Measurements from ENCODE around the gene IBSP. TPM values are rescaled to one million over a fixed set of nuclear protein-coding genes. Genes with fewer than 3 reads are reported as not detected.
A peak's percentile ranks its signal among the peaks of the same experiment; 100 is the strongest.

Gene IBSP
- total RNA-seq, 2 donors from 2014 or later: not detected

- Histone ChIP-seq H3K9me3 (no peaks in the 10 kb centered on the region), H3K36me3 (no peaks in the 10 kb centered on the region), H3K4me3 (no peak overlapping the region), H3K27ac (no peak overlapping the region), H3K4me1 (peaks cover 0 to 14% of the 10 kb centered on the region in 2 donors), H3K27me3 (no peaks in the 10 kb centered on the region)
- TF ChIP-seq, protein P1, sequence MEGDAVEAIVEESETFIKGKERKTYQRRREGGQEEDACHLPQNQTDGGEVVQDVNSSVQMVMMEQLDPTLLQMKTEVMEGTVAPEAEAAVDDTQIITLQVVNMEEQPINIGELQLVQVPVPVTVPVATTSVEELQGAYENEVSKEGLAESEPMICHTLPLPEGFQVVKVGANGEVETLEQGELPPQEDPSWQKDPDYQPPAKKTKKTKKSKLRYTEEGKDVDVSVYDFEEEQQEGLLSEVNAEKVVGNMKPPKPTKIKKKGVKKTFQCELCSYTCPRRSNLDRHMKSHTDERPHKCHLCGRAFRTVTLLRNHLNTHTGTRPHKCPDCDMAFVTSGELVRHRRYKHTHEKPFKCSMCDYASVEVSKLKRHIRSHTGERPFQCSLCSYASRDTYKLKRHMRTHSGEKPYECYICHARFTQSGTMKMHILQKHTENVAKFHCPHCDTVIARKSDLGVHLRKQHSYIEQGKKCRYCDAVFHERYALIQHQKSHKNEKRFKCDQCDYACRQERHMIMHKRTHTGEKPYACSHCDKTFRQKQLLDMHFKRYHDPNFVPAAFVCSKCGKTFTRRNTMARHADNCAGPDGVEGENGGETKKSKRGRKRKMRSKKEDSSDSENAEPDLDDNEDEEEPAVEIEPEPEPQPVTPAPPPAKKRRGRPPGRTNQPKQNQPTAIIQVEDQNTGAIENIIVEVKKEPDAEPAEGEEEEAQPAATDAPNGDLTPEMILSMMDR (IDR thresholded peaks at IDR 0.05): peak; percentile 76 to 86
- DNase-seq (ENCODE audit: low spot score): peak; percentile 69
Measured at GRCh38 chr4:87838890-87839591, 39.7 kb downstream of the IBSP start.

DNA sequence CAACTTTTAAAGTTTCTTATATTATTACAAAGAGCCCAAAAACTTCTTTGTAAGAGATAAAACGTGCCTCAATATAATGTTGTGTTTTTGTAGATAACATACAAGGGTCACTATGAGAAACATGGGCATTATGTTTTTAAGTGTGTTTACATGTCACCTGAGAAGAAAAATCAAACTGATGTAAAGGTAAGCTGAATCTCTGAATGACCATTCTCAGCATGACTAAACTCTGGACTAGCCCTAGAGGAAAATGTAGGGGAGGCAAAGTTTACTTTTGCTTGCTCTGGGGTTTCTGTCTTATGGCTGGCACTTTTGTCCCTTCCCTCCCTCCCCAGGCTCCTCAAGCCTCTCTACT, 40.2 kb downstream of the IBSP start:
- DNase-seq (ENCODE audit: low spot score): no peak
- Histone ChIP-seq H3K27ac (no peak overlapping the region), H3K36me3 (no peaks in the 10 kb centered on the region), H3K4me1 (peaks cover 0 to 17% of the 10 kb centered on the region in 2 donors), H3K9me3 (no peaks in the 10 kb centered on the region), H3K4me3 (no peak overlapping the region), H3K27me3 (no peaks in the 10 kb centered on the region)
- TF ChIP-seq, protein P1 (IDR thresholded peaks at IDR 0.05): no peak

DNA sequence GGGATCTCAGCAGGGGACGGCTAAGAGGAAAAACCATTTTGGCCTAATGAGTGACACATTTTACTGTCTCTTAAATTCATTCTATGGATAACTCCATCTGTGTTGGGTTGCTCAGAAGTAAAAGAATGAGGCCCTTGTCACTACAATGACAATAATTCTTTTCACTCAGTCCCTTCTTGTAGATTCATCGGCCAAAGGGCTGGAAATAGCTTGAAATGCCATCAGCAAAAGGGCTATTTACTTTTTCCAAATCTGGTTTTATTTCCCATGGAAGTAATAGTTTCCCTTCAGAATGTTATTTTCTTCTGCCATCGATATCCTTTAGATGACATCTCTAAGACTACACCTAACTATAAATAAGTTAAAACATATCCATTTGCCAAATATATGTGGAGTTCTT, 40.8 kb downstream of the IBSP start:
- Histone ChIP-seq H3K36me3 (no peaks in the 10 kb centered on the region), H3K27ac (no peak overlapping the region), H3K4me1 (peaks cover 0 to 17% of the 10 kb centered on the region in 2 donors), H3K9me3 (no peaks in the 10 kb centered on the region), H3K27me3 (no peaks in the 10 kb centered on the region), H3K4me3 (no peak overlapping the region)
- no peak for DNase-seq (ENCODE audit: low spot score)
- TF ChIP-seq, protein P1 (IDR thresholded peaks at IDR 0.05): no peak

DNA sequence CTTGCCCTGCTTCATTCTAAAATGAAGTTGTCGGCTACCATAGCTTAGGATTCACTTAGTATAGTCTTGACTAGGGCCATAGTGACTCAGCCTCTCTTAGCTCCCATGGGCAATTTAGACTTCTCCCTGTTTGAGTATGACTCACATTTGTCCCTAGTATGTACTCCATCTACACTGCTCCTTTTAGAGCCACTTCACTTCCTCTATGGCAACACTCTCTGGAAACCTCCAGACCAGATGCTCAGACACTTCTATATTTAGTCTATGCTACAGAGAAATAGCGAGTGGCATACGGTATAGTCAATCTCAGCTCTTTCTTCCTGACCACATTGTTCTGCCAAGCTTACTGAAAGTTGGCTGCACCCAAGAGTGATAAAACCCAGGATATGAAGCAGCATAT, 44.6 kb downstream of the IBSP start:
- TF ChIP-seq, protein P1 (IDR thresholded peaks at IDR 0.05): no peak
- H3K4me1 ChIP-seq: peaks cover 0 to 20% of the 10 kb centered on the region in 2 donors
- no peak overlapping the region for H3K4me3 ChIP-seq
- no peaks in the 10 kb centered on the region for H3K9me3 ChIP-seq
- H3K27me3 ChIP-seq: no peaks in the 10 kb centered on the region
- no peak for DNase-seq (ENCODE audit: low spot score)
- no peaks in the 10 kb centered on the region for H3K36me3 ChIP-seq
- peak overlapping the region; percentile 56 to 72 for H3K27ac ChIP-seq

DNA sequence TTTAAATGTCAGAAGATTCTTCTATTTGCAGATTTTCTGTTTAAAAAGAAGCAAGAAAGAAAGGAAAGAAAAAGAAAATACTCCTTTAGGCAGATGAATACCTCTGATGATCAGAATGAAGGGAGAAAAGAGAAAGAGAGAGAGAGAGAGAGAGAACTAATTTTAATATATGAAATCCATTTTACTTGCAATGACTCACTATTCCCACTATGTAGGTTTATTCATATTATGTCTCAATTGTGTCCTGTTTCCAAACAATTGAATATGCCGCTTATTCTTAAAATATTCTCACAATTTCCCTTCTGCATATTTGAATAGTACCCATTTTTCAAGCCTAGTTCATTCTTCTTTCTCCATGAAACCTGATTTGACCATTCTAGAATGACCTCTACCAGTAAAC, 45.1 kb downstream of the IBSP start:
- Histone ChIP-seq H3K27ac (peak overlapping the region; percentile 56 to 72), H3K4me1 (peaks cover 0 to 20% of the 10 kb centered on the region in 2 donors), H3K27me3 (no peaks in the 10 kb centered on the region), H3K9me3 (no peaks in the 10 kb centered on the region), H3K36me3 (no peaks in the 10 kb centered on the region), H3K4me3 (no peak overlapping the region)
- DNase-seq (ENCODE audit: low spot score): no peak
- TF ChIP-seq, protein P1 (IDR thresholded peaks at IDR 0.05): no peak

DNA sequence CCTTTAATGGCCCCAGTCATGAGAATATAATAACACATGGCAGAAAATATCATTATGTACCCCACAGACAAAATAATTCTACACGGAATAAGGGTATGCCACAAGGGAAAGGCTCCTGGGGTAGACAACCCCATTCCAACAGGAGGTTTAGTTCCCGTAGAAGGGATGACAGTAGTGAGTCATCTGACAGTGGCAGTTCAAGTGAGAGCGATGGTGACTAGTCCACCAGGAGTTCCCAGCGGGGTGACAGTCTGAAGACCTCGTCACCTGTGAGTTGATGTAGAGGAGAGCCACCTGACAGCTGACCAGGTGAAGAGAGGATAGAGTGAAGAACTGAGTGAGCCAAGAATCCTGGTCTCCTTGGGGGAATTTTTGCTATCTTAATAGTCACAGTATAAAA, 46.9 kb downstream of the IBSP start:
- TF ChIP-seq, protein P1 (IDR thresholded peaks at IDR 0.05): no peak
- DNase-seq (ENCODE audit: low spot score): no peak
- no peak overlapping the region for H3K4me3 ChIP-seq
- no peaks in the 10 kb centered on the region for H3K9me3 ChIP-seq
- no peaks in the 10 kb centered on the region for H3K36me3 ChIP-seq
- peaks cover 0 to 20% of the 10 kb centered on the region in 2 donors for H3K4me1 ChIP-seq
- no peak overlapping the region for H3K27ac ChIP-seq
- no peaks in the 10 kb centered on the region for H3K27me3 ChIP-seq

Data from right atrium auricular region (tissue), 2 donors.